NCI-H2107 (cell line): ENCODE measurements around the gene DMBT1.
A peak's percentile ranks its signal among the peaks of the same experiment; 100 is the strongest.
"Not testable (repeated sequence)": the region's sequence is repeated elsewhere in the genome, so short reads cannot be mapped to it uniquely, and the experiment has no call there.

Experiments used
- DNase-seq: peaks from one replicate; lab custom pipeline; 2025; lab: John Stamatoyannopoulos, UW

DMBT1 gene

GRCh38 chr10:122549636-122550035 is 10.9 kb upstream of the DMBT1 start:
- no peak for DNase-seq

- no peak for DNase-seq
These were observed 10.1 kb upstream of the DMBT1 start for GRCh38 chr10:122550427-122550826.

GRCh38 chr10:122550983-122551382 is 9.6 kb upstream of the DMBT1 start:
- no peak for DNase-seq

- DNase-seq = no peak
These were observed 9.1 kb upstream of the DMBT1 start for GRCh38 chr10:122551450-122551849.

GRCh38 chr10:122553341-122553740 is 7.2 kb upstream of the DMBT1 start:
- DNase-seq = no peak

GRCh38 chr10:122554131-122555036 is 6.2 kb upstream of the DMBT1 start:
- no peak for DNase-seq

GRCh38 chr10:122555442-122555841 is 5.1 kb upstream of the DMBT1 start:
- DNase-seq = no peak

GRCh38 chr10:122557516-122557915 is 3.0 kb upstream of the DMBT1 start:
- DNase-seq = no peak

- DNase-seq = no peak
These were observed 2.1 kb upstream of the DMBT1 start for GRCh38 chr10:122558452-122558851.

- no peak for DNase-seq
These were observed 1.3 kb upstream of the DMBT1 start for GRCh38 chr10:122559228-122559627.

GRCh38 chr10:122561212-122561611 is 658 bp downstream of the DMBT1 start:
- no peak for DNase-seq

- no peak for DNase-seq
These were observed 1.2 kb downstream of the DMBT1 start for GRCh38 chr10:122561792-122562191.

GRCh38 chr10:122564980-122565379 is 4.4 kb downstream of the DMBT1 start:
- no peak for DNase-seq

- DNase-seq = peak; percentile 16
These were observed 5.2 kb downstream of the DMBT1 start for GRCh38 chr10:122565766-122566206.

GRCh38 chr10:122566632-122567031 is 6.1 kb downstream of the DMBT1 start:
- no peak for DNase-seq

GRCh38 chr10:122567056-122567660 is 6.6 kb downstream of the DMBT1 start:
- DNase-seq = no peak

GRCh38 chr10:122568551-122568950 is 8.0 kb downstream of the DMBT1 start:
- DNase-seq = no peak

GRCh38 chr10:122570920-122571319 is 10.4 kb downstream of the DMBT1 start:
- DNase-seq = no peak

- no peak for DNase-seq
These were observed 11.3 kb downstream of the DMBT1 start for GRCh38 chr10:122571892-122572291.

GRCh38 chr10:122575776-122576175 is 15.2 kb downstream of the DMBT1 start:
- no peak for DNase-seq

- DNase-seq = no peak
These were observed 15.7 kb downstream of the DMBT1 start for GRCh38 chr10:122576291-122576690.

GRCh38 chr10:122577311-122577885 is 16.8 kb downstream of the DMBT1 start:
- no peak for DNase-seq

- DNase-seq = not testable (repeated sequence)
These were observed 25.5 kb downstream of the DMBT1 start for GRCh38 chr10:122586070-122586469.
